ENCODE data around the gene TAT. TPM values are rescaled to one million over a fixed set of nuclear protein-coding genes. Genes with fewer than 3 reads are reported as not detected.

Gene TAT
- total and polyA plus RNA-seq, 12 donors = not detected

GRCh38 chr16:71526111-71526631 is 50.7 kb downstream of the TAT start, which contains the start of gene CHST4:
Gene CHST4 (plus strand): TSS chr16:71526426. CDS start chr16:71536678, 10,252 bp downstream.
- no peak for TF ChIP-seq CTCF (IDR thresholded peaks at IDR 0.05)
- WGBS, 2 donors = 4 to 5% methylated on average over 9 of the region's 9 CpGs
- Histone ChIP-seq H3K9me3 (no peaks in the 10 kb centered on the region), H3K36me3 (no peaks in the 10 kb centered on the region), H3K4me1 (peaks cover 0 to 9% (median 0%) of the 10 kb centered on the region in 9 donors), H3K27ac (no peak within 1 kb of the TSS), H3K4me3 (no peak within 1 kb of the TSS), H3K27me3 (peaks cover 0 to 75% (median 43%) of the 10 kb centered on the region in 7 donors)
- ATAC-seq (peak in 3 of 8 donors; percentile 38 to 75 (median 41)), DNase-seq (no peak)
- intact Hi-C loops (cut with DNase I) = no loop called here

GRCh38 chr16:71524566-71525553 is 52.0 kb downstream of the TAT start:
- TF ChIP-seq CTCF (IDR thresholded peaks at IDR 0.05) = no peak
- H3K27me3 ChIP-seq = peaks cover 0 to 63% (median 38%) of the 10 kb centered on the region in 7 donors
- no peaks in the 10 kb centered on the region for H3K9me3 ChIP-seq
- H3K4me3 ChIP-seq = no peak overlapping the region
- DNase-seq = no peak
- H3K4me1 ChIP-seq = peaks cover 0 to 9% (median 0%) of the 10 kb centered on the region in 9 donors
- WGBS, 2 donors = 50 to 54% methylated on average over 16 of the region's 16 CpGs
- H3K36me3 ChIP-seq = no peaks in the 10 kb centered on the region
- H3K27ac ChIP-seq = no peak overlapping the region
- intact Hi-C loops (cut with DNase I) = no loop called here
- ATAC-seq = no peak

- no peaks in the 10 kb centered on the region for H3K4me1 ChIP-seq
- no peaks in the 10 kb centered on the region for H3K36me3 ChIP-seq
- peaks cover 0 to 30% (median 4%) of the 10 kb centered on the region in 7 donors for H3K27me3 ChIP-seq
- DNase-seq = no peak
- 86 to 88% methylated on average over 3 of the region's 3 CpGs for WGBS, 2 donors
- no peaks in the 10 kb centered on the region for H3K9me3 ChIP-seq
- no peak for ATAC-seq
- no peak overlapping the region for H3K27ac ChIP-seq
- TF ChIP-seq CTCF (IDR thresholded peaks at IDR 0.05) = no peak
- H3K4me3 ChIP-seq = no peak overlapping the region
- intact Hi-C loops (cut with DNase I) = no loop called here
Observed at GRCh38 chr16:71520550-71520949, 56.3 kb downstream of the TAT start.

Other genes with a start within 250 kb of the TAT start
- 1 to 10 TPM in 5 of 10 donors, under 1 TPM in 2, not detected in 3; 0.16 to 3.7 (median 1.2) TPM for gene CALB2, start 218.4 kb downstream of the TAT start, total RNA-seq
- gene CALB2, start 218.4 kb downstream of the TAT start, polyA plus RNA-seq = 1 to 10 TPM in 1 of 2 donors, under 1 TPM in 1; 0.66 to 1.3 TPM
- not detected for gene TLE7, start 135.0 kb downstream of the TAT start, total RNA-seq
- not detected for gene TLE7, start 135.0 kb downstream of the TAT start, polyA plus RNA-seq
- 1 to 10 TPM; 4.7 to 6.9 (median 5.8) TPM for gene ZNF23, start 114.8 kb downstream of the TAT start, total RNA-seq
- gene ZNF23, start 114.8 kb downstream of the TAT start, polyA plus RNA-seq = 10 to 100 TPM in 1 of 2 donors, 1 to 10 TPM in 1; 3.7 to 12.4 TPM
- 1 to 10 TPM in 9 of 10 donors, under 1 TPM in 1; 0.59 to 3.4 (median 1.5) TPM for gene ZNF19, start 87.8 kb downstream of the TAT start, total RNA-seq
- 1 to 10 TPM in 1 of 2 donors, under 1 TPM in 1; 0.93 to 2.0 TPM for gene ZNF19, start 87.8 kb downstream of the TAT start, polyA plus RNA-seq
- gene CHST4, start 50.7 kb downstream of the TAT start, total RNA-seq = under 1 TPM in 1 of 10 donors, not detected in 9; 0.09 TPM
- gene CHST4, start 50.7 kb downstream of the TAT start, polyA plus RNA-seq = not detected
- gene MARVELD3, start 49.1 kb upstream of the TAT start, total RNA-seq = not detected
- under 1 TPM in 1 of 2 donors, not detected in 1; 0.01 TPM for gene MARVELD3, start 49.1 kb upstream of the TAT start, polyA plus RNA-seq
- gene PHLPP2, start 147.6 kb upstream of the TAT start, total RNA-seq = 1 to 10 TPM; 1.9 to 5.3 (median 3.4) TPM
- gene PHLPP2, start 147.6 kb upstream of the TAT start, polyA plus RNA-seq = 1 to 10 TPM in 1 of 2 donors, under 1 TPM in 1; 0.77 to 1.7 TPM
- gene AP1G1, start 231.7 kb upstream of the TAT start, total RNA-seq = 10 to 100 TPM; 31.2 to 53.7 (median 36.9) TPM
- gene AP1G1, start 231.7 kb upstream of the TAT start, polyA plus RNA-seq = 10 to 100 TPM; 12.4 to 15.5 TPM

All from heart right ventricle (tissue), 16 donors.